ENCODE data around the gene KRTAP10-3. TPM values are rescaled to one million over a fixed set of nuclear protein-coding genes. Genes with fewer than 3 reads are reported as not detected.
A peak's percentile ranks its signal among the peaks of the same experiment; 100 is the strongest.
"Not testable (repeated sequence)": the region's sequence is repeated elsewhere in the genome, so short reads cannot be mapped to it uniquely, and the experiment has no call there.

KRTAP10-3 gene
- total RNA-seq, 1 experiment from 2014 or later = not detected

- no peak for DNase-seq (ENCODE audit: low spot score)
These were observed 13.5 kb upstream of the KRTAP10-3 start for GRCh38 chr21:44571844-44572782.

GRCh38 chr21:44571296-44571695 is 12.7 kb upstream of the KRTAP10-3 start:
- DNase-seq (ENCODE audit: low spot score) = peak; percentile 4

GRCh38 chr21:44569861-44570517 is 11.4 kb upstream of the KRTAP10-3 start:
- no peak for DNase-seq (ENCODE audit: low spot score)

- DNase-seq (ENCODE audit: low spot score) = no peak
These were observed 10.3 kb upstream of the KRTAP10-3 start for GRCh38 chr21:44568667-44569556.

GRCh38 chr21:44568261-44568660 is 9.7 kb upstream of the KRTAP10-3 start:
- no peak for DNase-seq (ENCODE audit: low spot score)

- DNase-seq (ENCODE audit: low spot score) = no peak
These were observed 9.0 kb upstream of the KRTAP10-3 start for GRCh38 chr21:44567481-44568171.

- no peak for DNase-seq (ENCODE audit: low spot score)
These were observed 7.8 kb upstream of the KRTAP10-3 start for GRCh38 chr21:44566403-44566802.

GRCh38 chr21:44564886-44565598 is 6.4 kb upstream of the KRTAP10-3 start:
- no peak for DNase-seq (ENCODE audit: low spot score)

GRCh38 chr21:44564099-44564498 is 5.5 kb upstream of the KRTAP10-3 start:
- DNase-seq (ENCODE audit: low spot score) = no peak

GRCh38 chr21:44558329-44558675 is 293 bp downstream of the KRTAP10-3 start:
- DNase-seq (ENCODE audit: low spot score) = not testable (repeated sequence)

- DNase-seq (ENCODE audit: low spot score) = no peak
These were observed 885 bp downstream of the KRTAP10-3 start for GRCh38 chr21:44557491-44558328.

- no peak for DNase-seq (ENCODE audit: low spot score)
These were observed 1.7 kb downstream of the KRTAP10-3 start for GRCh38 chr21:44556879-44557278.

- no peak for DNase-seq (ENCODE audit: low spot score)
These were observed 3.3 kb downstream of the KRTAP10-3 start for GRCh38 chr21:44555200-44555875.

GRCh38 chr21:44552681-44553080 is 5.9 kb downstream of the KRTAP10-3 start:
- no peak for DNase-seq (ENCODE audit: low spot score)

- no peak for DNase-seq (ENCODE audit: low spot score)
These were observed 6.5 kb downstream of the KRTAP10-3 start for GRCh38 chr21:44552136-44552535.

GRCh38 chr21:44551340-44551961 is 7.1 kb downstream of the KRTAP10-3 start, which contains the start of gene KRTAP10-2:
TSS of gene KRTAP10-2 (minus strand) at chr21:44551505. CDS start at chr21:44551458, 47 bp downstream.
- DNase-seq (ENCODE audit: low spot score) = no peak

GRCh38 chr21:44550807-44551206 is 7.8 kb downstream of the KRTAP10-3 start:
- no peak for DNase-seq (ENCODE audit: low spot score)

- DNase-seq (ENCODE audit: low spot score) = not testable (repeated sequence)
These were observed 8.3 kb downstream of the KRTAP10-3 start for GRCh38 chr21:44550285-44550684.

Measured in H4 (cell line).